ENCODE results near the gene MAP3K14. TPM values are rescaled to one million over a fixed set of nuclear protein-coding genes. Genes with fewer than 3 reads are reported as not detected.
A peak's percentile ranks its signal among the peaks of the same experiment; 100 is the strongest.

The MAP3K14 gene
- total RNA-seq, 4 donors from 2014 or later = 16.5 to 30.4 (median 24.7) TPM

DNA sequence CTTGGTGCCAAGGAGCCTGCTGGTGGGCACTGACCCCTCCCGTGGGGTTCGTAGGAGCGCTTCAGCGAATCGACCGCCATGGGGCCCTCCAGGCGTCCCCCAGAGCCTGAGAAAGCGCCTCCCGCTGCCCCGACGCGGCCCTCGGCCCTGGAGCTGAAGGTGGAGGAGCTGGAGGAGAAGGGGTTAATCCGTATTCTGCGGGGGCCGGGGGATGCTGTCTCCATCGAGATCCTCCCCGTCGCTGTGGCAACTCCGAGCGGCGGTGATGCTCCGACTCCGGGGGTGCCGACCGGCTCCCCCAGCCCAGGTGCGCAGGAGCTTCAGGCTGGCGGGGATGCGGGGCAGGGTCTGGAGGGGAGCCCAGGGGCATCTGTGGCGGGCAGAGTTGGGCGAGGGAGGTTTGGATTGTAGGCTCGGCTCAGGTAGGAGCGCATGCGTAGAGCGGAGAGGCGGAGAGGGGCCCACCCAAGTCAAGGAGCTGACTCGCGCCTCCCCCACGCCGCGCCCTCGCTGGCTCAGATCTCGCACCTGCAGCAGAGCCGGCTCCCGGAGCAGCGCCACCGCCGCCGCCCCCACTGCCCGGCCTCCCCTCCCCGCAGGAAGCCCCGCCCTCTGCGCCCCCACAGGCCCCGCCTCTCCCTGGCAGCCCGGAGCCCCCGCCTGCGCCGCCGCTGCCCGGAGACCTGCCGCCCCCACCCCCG lies 75.3 kb downstream of the MAP3K14 start:
- Histone ChIP-seq H3K4me1 (peaks cover 0 to 17% (median 0%) of the 10 kb centered on the region in 4 donors), H3K27ac (no peak overlapping the region), H3K27me3 (peaks cover 0 to 4% of the 10 kb centered on the region in 2 donors), H3K4me3 (peak overlapping the region in 2 of 4 donors; percentile 29 to 35), H3K36me3 (peaks cover 0 to 16% (median 0%) of the 10 kb centered on the region in 3 donors), H3K9me3 (no peaks in the 10 kb centered on the region)
- TF ChIP-seq CTCF (IDR thresholded peaks at IDR 0.05) = no peak
- TF ChIP-seq POLR2A (IDR thresholded peaks at IDR 0.05) = no peak
- DNase-seq = peak in 1 of 3 donors; percentile 63

DNA sequence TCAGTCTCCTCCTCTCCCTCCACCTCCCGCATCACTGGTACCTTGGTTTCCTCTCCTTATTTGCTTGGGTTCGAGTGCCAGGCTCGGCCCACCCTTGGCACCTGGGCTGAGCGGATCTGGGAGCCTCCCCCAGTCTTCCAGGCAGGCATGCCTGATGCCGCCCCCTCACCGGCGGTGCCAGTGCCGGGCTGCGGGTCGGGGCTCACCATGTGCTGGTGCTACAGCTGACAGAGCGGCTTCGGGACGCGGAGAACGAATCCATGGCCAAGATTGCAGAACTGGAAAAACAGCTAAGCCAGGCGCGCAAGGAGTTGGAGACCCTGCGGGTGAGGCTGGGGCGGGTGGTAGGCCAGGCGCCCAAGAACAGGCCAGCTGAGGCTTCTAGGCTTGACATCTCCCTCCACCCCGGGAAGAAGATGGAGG lies 75.9 kb downstream of the MAP3K14 start:
- DNase-seq = no peak
- peaks cover 0 to 14% (median 0%) of the 10 kb centered on the region in 4 donors for H3K4me1 ChIP-seq
- H3K4me3 ChIP-seq = no peak overlapping the region
- H3K27ac ChIP-seq = no peak overlapping the region
- no peaks in the 10 kb centered on the region for H3K9me3 ChIP-seq
- peaks cover 0 to 16% (median 0%) of the 10 kb centered on the region in 3 donors for H3K36me3 ChIP-seq
- H3K27me3 ChIP-seq = peaks cover 0 to 4% of the 10 kb centered on the region in 2 donors
- TF ChIP-seq CTCF (IDR thresholded peaks at IDR 0.05) = no peak
- no peak for TF ChIP-seq POLR2A (IDR thresholded peaks at IDR 0.05)

GRCh38 chr17:45238155-45238774 lies 78.6 kb downstream of the MAP3K14 start:
- Histone ChIP-seq H3K4me1 (peaks cover 0 to 6% (median 0%) of the 10 kb centered on the region in 4 donors), H3K36me3 (peaks cover 0 to 16% (median 0%) of the 10 kb centered on the region in 3 donors), H3K9me3 (no peaks in the 10 kb centered on the region), H3K4me3 (no peak overlapping the region), H3K27me3 (peaks cover 0 to 4% of the 10 kb centered on the region in 2 donors), H3K27ac (no peak overlapping the region)
- DNase-seq = no peak
- no peak for TF ChIP-seq CTCF (IDR thresholded peaks at IDR 0.05)
- no peak for TF ChIP-seq POLR2A (IDR thresholded peaks at IDR 0.05)

- Histone ChIP-seq H3K9me3 (no peaks in the 10 kb centered on the region), H3K36me3 (peaks cover 0 to 16% (median 0%) of the 10 kb centered on the region in 3 donors), H3K27me3 (peaks cover 0 to 4% of the 10 kb centered on the region in 2 donors), H3K4me3 (no peak overlapping the region), H3K27ac (no peak overlapping the region), H3K4me1 (peaks cover 0 to 6% (median 0%) of the 10 kb centered on the region in 4 donors)
- no peak for DNase-seq
- no peak for TF ChIP-seq CTCF (IDR thresholded peaks at IDR 0.05)
- no peak for TF ChIP-seq POLR2A (IDR thresholded peaks at IDR 0.05)
Measured at GRCh38 chr17:45237686-45238085, 79.1 kb downstream of the MAP3K14 start.

- H3K27ac ChIP-seq = no peak overlapping the region
- TF ChIP-seq CTCF (IDR thresholded peaks at IDR 0.05) = no peak
- no peak for TF ChIP-seq POLR2A (IDR thresholded peaks at IDR 0.05)
- peaks cover 0 to 16% (median 0%) of the 10 kb centered on the region in 3 donors for H3K36me3 ChIP-seq
- DNase-seq = no peak
- H3K4me1 ChIP-seq = peaks cover 0 to 5% (median 0%) of the 10 kb centered on the region in 4 donors
- H3K9me3 ChIP-seq = no peaks in the 10 kb centered on the region
- no peaks in the 10 kb centered on the region for H3K27me3 ChIP-seq
- H3K4me3 ChIP-seq = no peak overlapping the region
Measured at GRCh38 chr17:45236282-45236606, 80.6 kb downstream of the MAP3K14 start.

Data from Peyer's patch (tissue), 4 donors.